ENCODE results near the gene MIXL1.
"Not testable (repeated sequence)": the region's sequence is repeated elsewhere in the genome, so short reads cannot be mapped to it uniquely, and the experiment has no call there.

DNA sequence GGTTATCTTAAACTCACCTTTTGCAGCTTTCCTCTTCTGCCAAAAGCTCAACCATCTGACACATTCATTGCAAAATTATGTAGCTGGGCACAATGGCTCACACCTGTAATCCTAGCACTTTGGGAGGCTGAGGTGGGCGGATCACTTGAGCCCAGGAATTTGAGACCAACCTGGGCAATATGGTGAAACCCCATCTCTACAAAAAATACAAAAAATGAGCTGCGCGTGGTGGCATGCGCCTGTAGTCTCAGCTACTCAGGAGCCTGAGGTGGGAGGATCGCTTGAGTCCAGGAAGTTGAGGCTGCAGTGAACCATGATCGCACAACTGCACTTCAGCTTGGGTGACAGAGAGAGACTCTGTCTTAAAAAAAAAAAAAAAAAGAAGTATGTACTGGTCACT, 20.8 kb upstream of the MIXL1 start:
- TF ChIP-seq, protein P1, sequence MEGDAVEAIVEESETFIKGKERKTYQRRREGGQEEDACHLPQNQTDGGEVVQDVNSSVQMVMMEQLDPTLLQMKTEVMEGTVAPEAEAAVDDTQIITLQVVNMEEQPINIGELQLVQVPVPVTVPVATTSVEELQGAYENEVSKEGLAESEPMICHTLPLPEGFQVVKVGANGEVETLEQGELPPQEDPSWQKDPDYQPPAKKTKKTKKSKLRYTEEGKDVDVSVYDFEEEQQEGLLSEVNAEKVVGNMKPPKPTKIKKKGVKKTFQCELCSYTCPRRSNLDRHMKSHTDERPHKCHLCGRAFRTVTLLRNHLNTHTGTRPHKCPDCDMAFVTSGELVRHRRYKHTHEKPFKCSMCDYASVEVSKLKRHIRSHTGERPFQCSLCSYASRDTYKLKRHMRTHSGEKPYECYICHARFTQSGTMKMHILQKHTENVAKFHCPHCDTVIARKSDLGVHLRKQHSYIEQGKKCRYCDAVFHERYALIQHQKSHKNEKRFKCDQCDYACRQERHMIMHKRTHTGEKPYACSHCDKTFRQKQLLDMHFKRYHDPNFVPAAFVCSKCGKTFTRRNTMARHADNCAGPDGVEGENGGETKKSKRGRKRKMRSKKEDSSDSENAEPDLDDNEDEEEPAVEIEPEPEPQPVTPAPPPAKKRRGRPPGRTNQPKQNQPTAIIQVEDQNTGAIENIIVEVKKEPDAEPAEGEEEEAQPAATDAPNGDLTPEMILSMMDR (IDR thresholded peaks at IDR 0.05; ENCODE audit: low read depth, low read length) = not testable (repeated sequence)
- not testable (repeated sequence) for TF ChIP-seq POLR2A (IDR thresholded peaks at IDR 0.05; ENCODE audit: extremely low read depth, insufficient read length); MYC (IDR thresholded peaks at IDR 0.05; ENCODE audit: low read depth, low read length)
- TF ChIP-seq, protein P2, sequence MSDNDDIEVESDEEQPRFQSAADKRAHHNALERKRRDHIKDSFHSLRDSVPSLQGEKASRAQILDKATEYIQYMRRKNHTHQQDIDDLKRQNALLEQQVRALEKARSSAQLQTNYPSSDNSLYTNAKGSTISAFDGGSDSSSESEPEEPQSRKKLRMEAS (IDR thresholded peaks at IDR 0.05; ENCODE audit: low read depth, low read length) = not testable (repeated sequence)

Data from NB4 (cell line).